ENCODE measurements around the gene FBXW4. TPM values are rescaled to one million over a fixed set of nuclear protein-coding genes. Genes with fewer than 3 reads are reported as not detected.
A peak's percentile ranks its signal among the peaks of the same experiment; 100 is the strongest.

Gene FBXW4
- total and polyA plus RNA-seq, 2 of the 8 experiments (the other 6 are each of a cell fraction or from before 2014, with no cell fraction given): 29.0 to 32.8 TPM

DNA sequence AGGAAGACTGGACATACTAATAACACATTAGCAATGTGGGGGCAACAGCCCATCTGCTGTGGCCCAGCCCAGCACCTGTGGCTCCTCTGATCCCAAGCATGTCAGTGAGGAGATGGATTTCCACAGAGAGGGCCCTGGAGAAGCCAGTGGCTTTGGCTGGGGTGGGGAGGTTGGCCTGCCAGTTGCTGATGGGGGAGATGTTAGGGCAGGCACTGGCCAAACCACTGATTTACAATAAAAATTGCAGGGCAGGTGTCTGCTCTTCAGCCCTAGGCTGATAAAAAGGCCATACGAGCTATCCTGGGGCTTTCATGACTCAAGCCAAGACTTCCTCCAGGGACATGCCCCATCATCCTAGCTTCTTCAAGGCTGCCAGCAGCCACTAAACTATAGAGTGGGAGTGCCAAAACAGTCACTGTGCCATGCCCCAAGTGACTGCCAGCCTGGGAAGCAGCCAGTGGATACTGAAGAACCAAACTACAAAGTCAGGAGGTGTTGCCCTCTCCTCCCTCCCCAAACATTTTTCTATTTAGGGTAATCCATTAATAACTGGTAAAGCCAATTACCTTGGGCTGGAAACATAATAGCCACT, 69.1 kb downstream of the FBXW4 start:
- CTCF ChIA-PET (ENCODE audit: partially characterized antibody): interaction anchor here (0.8 to 5.6 kb wide), 2 partner anchors 10 to 91 kb away, joined by 3 to 25 read pairs; no protein-coding TSS in a partner anchor

More for the DNA sequence above, 69.1 kb downstream of the FBXW4 start:
- H3K23ac ChIP-seq (ENCODE audit: insufficient read length): no peak overlapping the region
- H4K20me1 ChIP-seq (replicated peaks in 1 of 2; ENCODE audit: control insufficient read depth in 1 of 2, insufficient read depth in 2 of 2, low read length in 2 of 2): no peaks in the 10 kb centered on the region
- no peak overlapping the region for H3K18ac ChIP-seq (ENCODE audit: extremely low read depth, low read length)
- H2BK5ac ChIP-seq (ENCODE audit: low read depth, low read length): no peak overlapping the region
- H3K4me3 ChIP-seq (ENCODE audit: extremely low read depth in 1 of 4, insufficient read depth in 2 of 4, low read depth in 3 of 4, low read length in 4 of 4): no peak overlapping the region
- TF ChIP-seq TCF12 (IDR thresholded peaks at IDR 0.05; ENCODE audit: low read depth, low read length): no peak
- H3K4me1 ChIP-seq (replicated peaks in 1 of 4; ENCODE audit: control insufficient read depth in 3 of 4, insufficient read depth in 4 of 4, low read length in 3 of 4): no peaks in the 10 kb centered on the region
- H3K9ac ChIP-seq (replicated peaks in 1 of 4; ENCODE audit: extremely low read depth in 1 of 4, low read depth in 3 of 4, low read length in 3 of 4): no peak overlapping the region
- H3K23me2 ChIP-seq (ENCODE audit: low read depth, low read length): no peaks in the 10 kb centered on the region
- H2AFZ ChIP-seq (ENCODE audit: low read length): no peak overlapping the region
- H3K36me3 ChIP-seq (ENCODE audit: control insufficient read depth in 2 of 4, insufficient read depth in 4 of 4, low read length in 3 of 4): peaks cover 0 to 11% (median 2%) of the 10 kb centered on the region in 4 experiments; a peak in 2 of 8 replicates
- POLR2A ChIA-PET (ENCODE audit: partially characterized antibody): interaction anchor here (1.1 kb wide), 1 partner anchor 192 kb away, joined by 3 read pairs; the partner anchor contains the start of gene OGA
- no peak overlapping the region for H3K56ac ChIP-seq (replicated peaks; ENCODE audit: insufficient read length, low read depth, low read length)
- no peak overlapping the region for H2BK15ac ChIP-seq (ENCODE audit: low read length)
- DNase-seq (ENCODE audit: low read depth in 1 of 2, low spot score in 2 of 2) (no peak), FAIRE-seq (no peak)
- H2AK5ac ChIP-seq (ENCODE audit: low read depth, low read length): no peak overlapping the region
- no peaks in the 10 kb centered on the region; the same call in 1 of the 2 replicates for H3K79me1 ChIP-seq (ENCODE audit: low read depth, low read length)
- H4K8ac ChIP-seq (ENCODE audit: extremely low read depth, insufficient read depth, low read length): peak overlapping the region; percentile 54; the same call in 1 of the 2 replicates
- no peak overlapping the region for H3K14ac ChIP-seq (ENCODE audit: insufficient read length)
- WGBS, 2 experiments (ENCODE audit: extremely low coverage in 1 of 2, insufficient coverage in 1 of 2, insufficient read length in 1 of 2, insufficient replicate concordance in 2 of 2, low coverage in 1 of 2, low lambda C conversion rate in 2 of 2, missing lambda C conversion rate in 1 of 2): 100% methylated on average over 1 of the region's 1 CpG; no CpG with 5 or more reads in 1 of the 2 experiments
- no peak overlapping the region for H4K91ac ChIP-seq (replicated peaks; ENCODE audit: insufficient read length, low read length)
- H3K27me3 ChIP-seq (replicated peaks in 1 of 4; ENCODE audit: control insufficient read depth in 3 of 4, extremely low read depth in 1 of 4, insufficient read depth in 3 of 4, low read length in 3 of 4): no peaks in the 10 kb centered on the region
- no peak overlapping the region for H2BK120ac ChIP-seq (replicated peaks; ENCODE audit: low read depth, low read length)
- no peaks in the 10 kb centered on the region for H3K9me3 ChIP-seq (ENCODE audit: insufficient read depth in 2 of 2, low read depth in 1 of 2, low read length in 1 of 2)
- no peak overlapping the region for H2BK12ac ChIP-seq (ENCODE audit: low read depth, low read length)
- H3K4me2 ChIP-seq (ENCODE audit: insufficient read depth in 1 of 2, low read depth in 2 of 2, low read length in 2 of 2): no peak overlapping the region
- no peak overlapping the region for H3K4ac ChIP-seq (replicated peaks; ENCODE audit: insufficient read length, low read depth, low read length)
- H2BK20ac ChIP-seq (ENCODE audit: low read length): no peak overlapping the region
- H4K5ac ChIP-seq (ENCODE audit: insufficient read length, low read depth, low read length): no peak overlapping the region
- no peaks in the 10 kb centered on the region for H3K79me2 ChIP-seq (ENCODE audit: control insufficient read depth in 1 of 2, insufficient read depth in 2 of 2, low read length in 2 of 2)
- no peak overlapping the region for H3K27ac ChIP-seq (ENCODE audit: low read depth, low read length)

All from H1 (cell line).